NB4 (cell line): ENCODE data around the gene DENND11.

Experiments
- DNase-seq: peaks from one replicate; pipeline ENCODE4 v3.0.0; 2010; ENCODE audit warnings: low read depth
- H3K4me3 ChIP-seq: one replicate; pipeline ENCODE4 v1.5.1; 2011; ENCODE audit warnings: mild to moderate bottlenecking, low read depth, low read length, moderate library complexity
- CTCF ChIP-seq: IDR thresholded peaks from one replicate; pipeline ENCODE4 v1.5.1; 2012; ENCODE audit warnings: low read depth, low read length
- MAX ChIP-seq: IDR thresholded peaks from 2 replicates; pipeline ENCODE4 v1.6.1; 2011; ENCODE audit warnings: low read depth, low read length
- MYC ChIP-seq: IDR thresholded peaks from 2 replicates; pipeline ENCODE4 v1.6.1; 2011; ENCODE audit warnings: low read depth, low read length
- POLR2A ChIP-seq: IDR thresholded peaks from 2 replicates; pipeline ENCODE4 v1.6.1; 2011; ENCODE audit warnings: mild to moderate bottlenecking; ENCODE audit not compliant: insufficient read length; ENCODE audit errors: extremely low read depth

The DENND11 gene

GRCh38 chr7:141722529-141722928, 20.6 kb upstream of the DENND11 start:
- no peak overlapping the region for H3K4me3 ChIP-seq
- no peak for DNase-seq
- TF ChIP-seq MYC (no peak), POLR2A (no peak), MAX (no peak), CTCF (no peak)

GRCh38 chr7:141717450-141717849, 15.5 kb upstream of the DENND11 start:
- H3K4me3 ChIP-seq, result no peak overlapping the region
- no peak for DNase-seq
- TF ChIP-seq MYC (no peak), MAX (no peak), CTCF (no peak), POLR2A (no peak)

GRCh38 chr7:141715794-141716689, 14.1 kb upstream of the DENND11 start:
- no peak for TF ChIP-seq CTCF
- TF ChIP-seq MAX, result no peak
- no peak for TF ChIP-seq MYC
- no peak for TF ChIP-seq POLR2A
- no peak for DNase-seq
- no peak overlapping the region for H3K4me3 ChIP-seq

- no peak for TF ChIP-seq MYC
- TF ChIP-seq CTCF, result no peak
- no peak for TF ChIP-seq MAX
- TF ChIP-seq POLR2A, result no peak
- no peak overlapping the region for H3K4me3 ChIP-seq
- no peak for DNase-seq
These were observed 13.1 kb upstream of the DENND11 start for GRCh38 chr7:141715018-141715417.

- TF ChIP-seq MAX (no peak), CTCF (no peak), MYC (no peak), POLR2A (no peak)
- no peak overlapping the region for H3K4me3 ChIP-seq
These were observed 12.6 kb upstream of the DENND11 start for GRCh38 chr7:141714571-141714970.

More at GRCh38 chr7:141714571-141714970, 12.6 kb upstream of the DENND11 start:
- DNase-seq, result no peak
